Tibial nerve (tissue), 4 donors: ENCODE data around the gene MPV17.

Source experiments
- CTCF ChIP-seq, 5 experiments: fragments of 200-600 bp in 3 of 5; fragments of 450-650 bp in 2 of 5; sonication (generic) in 3 of 5; IDR thresholded peaks; one replicate each; pipeline ENCODE4 v1.5.1; 2016 to 2019; ENCODE audit warnings: antibody characterized with exemption in 5 of 5, mild to moderate bottlenecking in 3 of 5, moderate library complexity in 2 of 5
- EP300 ChIP-seq, 2 donors: sonication (generic); formaldehyde crosslinking; IDR thresholded peaks; one replicate each; pipeline ENCODE4 v1.6.1; 2017; ENCODE audit warnings: antibody characterized with exemption in 2 of 2, mild to moderate bottlenecking in 1 of 2
- POLR2A ChIP-seq, 2 donors: fragments of 450-650 bp; IDR thresholded peaks; one replicate each; pipeline ENCODE4 v1.6.1; 2017; ENCODE audit warnings: antibody characterized with exemption in 2 of 2, mild to moderate bottlenecking in 2 of 2, moderate library complexity in 2 of 2

GRCh38 chr2:27308359-27308881 lies 14.5 kb downstream of the MPV17 start, which contains the start of gene UCN:
- TF ChIP-seq CTCF (IDR thresholded peaks at IDR 0.05), result no peak
- no peak for TF ChIP-seq POLR2A (IDR thresholded peaks at IDR 0.05)
- no peak for TF ChIP-seq EP300 (IDR thresholded peaks at IDR 0.05)
